ENCODE data around the gene DMXL1.

GRCh38 chr5:119291056-119291455 lies 220.2 kb downstream of the DMXL1 start:
- no peak for TF ChIP-seq POLR2A (IDR thresholded peaks at IDR 0.05; ENCODE audit: low read depth, low read length)
- no peak for TF ChIP-seq TAF1 (IDR thresholded peaks at IDR 0.05; ENCODE audit: borderline replicate concordance, low read depth, low read length)
- TF ChIP-seq POLR2AphosphoS5 (IDR thresholded peaks at IDR 0.05; ENCODE audit: low read depth, low read length), result no peak

Measured in GM12892 (cell line).